NCI-H510A (cell line): ENCODE results near the gene OSBPL1A.

Source experiments
- DNase-seq: peaks from one replicate; lab custom pipeline; 2025; lab: John Stamatoyannopoulos, UW

OSBPL1A gene

GRCh38 chr18:24219561-24220317, 177.9 kb downstream of the OSBPL1A start:
- no peak for DNase-seq

GRCh38 chr18:24214913-24215312, 182.7 kb downstream of the OSBPL1A start:
- no peak for DNase-seq

- DNase-seq, result no peak
Measured at GRCh38 chr18:24214144-24214543, 183.5 kb downstream of the OSBPL1A start.

GRCh38 chr18:24212939-24213338, 184.7 kb downstream of the OSBPL1A start:
- DNase-seq, result no peak

- DNase-seq, result no peak
Measured at GRCh38 chr18:24209558-24209957, 188.1 kb downstream of the OSBPL1A start.

- DNase-seq, result no peak
Measured at GRCh38 chr18:24208270-24209035, 189.2 kb downstream of the OSBPL1A start.

- DNase-seq, result no peak
Measured at GRCh38 chr18:24204904-24205303, 192.7 kb downstream of the OSBPL1A start.

GRCh38 chr18:24201699-24202687, 195.6 kb downstream of the OSBPL1A start:
- no peak for DNase-seq

GRCh38 chr18:24200494-24201290, 196.9 kb downstream of the OSBPL1A start:
- no peak for DNase-seq

GRCh38 chr18:24199372-24199962, 198.2 kb downstream of the OSBPL1A start:
- DNase-seq, result no peak

- DNase-seq, result no peak
Measured at GRCh38 chr18:24198461-24198860, 199.2 kb downstream of the OSBPL1A start.

- no peak for DNase-seq
Measured at GRCh38 chr18:24197412-24197811, 200.2 kb downstream of the OSBPL1A start.

- no peak for DNase-seq
Measured at GRCh38 chr18:24196764-24197163, 200.9 kb downstream of the OSBPL1A start.

- DNase-seq, result no peak
Measured at GRCh38 chr18:24195296-24196053, 202.1 kb downstream of the OSBPL1A start.

- no peak for DNase-seq
Measured at GRCh38 chr18:24190590-24190989, 207.0 kb downstream of the OSBPL1A start.

- DNase-seq, result no peak
Measured at GRCh38 chr18:24189664-24190346, 207.8 kb downstream of the OSBPL1A start.

GRCh38 chr18:24189007-24189528, 208.6 kb downstream of the OSBPL1A start:
- DNase-seq, result no peak

- no peak for DNase-seq
Measured at GRCh38 chr18:24188120-24188519, 209.5 kb downstream of the OSBPL1A start.

GRCh38 chr18:24187689-24188088, 209.9 kb downstream of the OSBPL1A start:
- no peak for DNase-seq
